GM18870 (cell line): ENCODE data around the gene AQP12B.

Source experiments
- ATAC-seq: cut with Tn5 transposase; IDR thresholded peaks from one replicate; pipeline ENCODE4 v1.9.1; 2021; ENCODE audit warnings: moderate library complexity; ENCODE audit not compliant: unreplicated experiment

Gene AQP12B

GRCh38 chr2:240650254-240650965 is 32.3 kb downstream of the AQP12B start:
- ATAC-seq: no peak

- ATAC-seq: no peak
Observed at GRCh38 chr2:240649331-240649730, 33.4 kb downstream of the AQP12B start.

DNA sequence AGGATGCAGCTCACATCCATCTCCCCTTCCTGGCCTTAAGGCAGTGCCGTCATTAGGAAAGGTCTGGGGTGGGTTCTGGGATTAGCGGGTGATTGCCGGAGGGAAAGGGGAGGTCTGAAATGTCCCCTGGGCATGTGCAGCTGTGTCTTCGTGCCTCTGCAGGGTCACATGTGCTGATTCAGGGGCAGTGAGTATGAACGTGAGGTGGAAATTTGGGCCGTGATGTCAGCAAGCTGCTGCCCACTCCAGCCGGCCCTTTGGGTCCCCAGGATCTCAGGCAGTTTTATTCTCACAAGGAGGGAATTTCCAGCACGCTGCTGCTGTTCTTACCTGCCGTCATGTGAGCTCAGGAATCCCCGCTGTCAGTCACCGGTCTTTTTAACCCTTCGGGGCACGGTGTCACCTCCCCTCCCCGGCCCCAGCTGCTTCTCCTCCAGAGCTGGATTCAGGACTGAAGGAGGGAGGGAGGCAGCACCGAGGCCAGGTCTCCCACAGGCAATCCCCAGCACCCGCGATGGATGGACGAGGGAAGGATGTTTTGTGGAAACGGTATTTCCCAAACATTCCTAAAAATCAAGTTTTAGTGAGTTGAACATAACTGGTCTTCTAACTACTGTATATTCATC is 33.9 kb downstream of the AQP12B start:
- no peak for ATAC-seq

DNA sequence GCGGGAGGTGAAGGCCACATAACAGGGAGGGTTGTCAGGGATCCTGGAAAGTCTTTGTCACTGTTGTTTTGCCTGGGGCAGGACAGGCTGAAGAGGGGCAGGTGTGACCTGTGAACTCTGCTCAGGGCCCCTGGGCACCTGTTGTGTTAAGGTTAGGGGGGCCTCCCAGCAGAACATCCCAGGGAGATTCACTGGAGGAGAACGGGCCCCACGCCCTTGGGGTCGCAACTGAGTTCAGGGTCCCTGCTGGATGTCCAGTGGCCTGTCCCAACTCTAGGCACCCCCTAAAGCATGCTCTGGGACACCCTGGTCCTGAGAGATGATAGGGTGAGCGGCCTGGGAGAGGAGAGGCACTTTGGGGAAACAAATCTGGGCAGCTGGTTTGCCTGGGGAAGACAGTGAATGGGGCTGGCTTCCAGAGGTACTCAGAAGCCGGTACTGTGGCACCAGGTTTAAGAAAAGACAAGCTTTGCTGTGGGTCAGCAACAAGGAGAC is 34.5 kb downstream of the AQP12B start:
- no peak for ATAC-seq

- no peak for ATAC-seq
Observed at GRCh38 chr2:240647503-240648154, 35.1 kb downstream of the AQP12B start.

DNA sequence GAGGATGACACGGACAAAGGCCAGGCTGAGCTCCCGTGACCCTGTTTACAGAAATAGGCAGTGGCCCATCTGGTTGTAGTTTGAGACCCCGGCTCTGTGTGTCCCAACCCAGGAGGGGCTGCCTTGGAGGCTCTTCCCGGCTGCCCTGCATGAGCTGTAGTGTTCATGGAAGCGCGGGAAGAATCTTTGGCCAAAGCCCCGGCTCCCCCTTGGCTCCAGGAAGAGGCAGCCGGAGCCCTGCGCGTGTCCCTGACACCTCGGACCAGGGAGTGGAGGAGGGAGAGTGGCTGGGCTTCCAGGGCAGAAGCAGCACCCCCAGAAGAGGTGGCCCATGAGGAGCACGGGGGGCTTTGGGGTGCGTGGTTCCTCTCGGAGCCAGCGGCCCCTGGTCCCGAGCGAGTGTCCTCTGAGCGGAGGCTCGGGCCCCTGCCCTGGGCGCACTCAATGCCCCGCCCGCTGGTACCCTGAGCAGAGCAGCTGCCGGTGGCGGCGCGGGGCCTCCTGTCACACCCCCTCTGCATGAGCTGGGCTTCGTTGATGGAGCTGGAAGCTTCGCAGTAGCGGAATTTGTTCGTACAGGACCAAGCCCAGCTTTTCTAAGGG is 35.7 kb downstream of the AQP12B start:
- no peak for ATAC-seq

GRCh38 chr2:240646176-240646899 is 36.3 kb downstream of the AQP12B start:
- ATAC-seq: no peak

DNA sequence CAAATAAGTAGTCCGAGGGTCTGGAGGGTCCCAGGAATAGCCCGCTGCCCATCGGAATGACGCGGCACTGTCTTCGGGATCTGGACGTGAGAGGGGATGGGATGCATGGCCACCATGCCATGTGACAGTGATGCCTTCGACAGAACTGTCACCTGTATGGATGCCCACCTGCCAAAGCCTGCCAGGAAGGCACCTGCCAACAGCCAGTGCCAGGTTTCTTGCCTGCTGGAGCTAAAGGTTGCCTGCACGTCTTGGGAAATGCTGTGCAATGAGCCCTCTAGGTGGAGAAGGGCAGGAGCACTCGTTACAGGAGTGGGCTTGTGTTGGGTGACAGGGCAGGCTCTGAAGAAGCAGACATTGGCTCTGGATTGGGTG is 36.9 kb downstream of the AQP12B start:
- no peak for ATAC-seq

DNA sequence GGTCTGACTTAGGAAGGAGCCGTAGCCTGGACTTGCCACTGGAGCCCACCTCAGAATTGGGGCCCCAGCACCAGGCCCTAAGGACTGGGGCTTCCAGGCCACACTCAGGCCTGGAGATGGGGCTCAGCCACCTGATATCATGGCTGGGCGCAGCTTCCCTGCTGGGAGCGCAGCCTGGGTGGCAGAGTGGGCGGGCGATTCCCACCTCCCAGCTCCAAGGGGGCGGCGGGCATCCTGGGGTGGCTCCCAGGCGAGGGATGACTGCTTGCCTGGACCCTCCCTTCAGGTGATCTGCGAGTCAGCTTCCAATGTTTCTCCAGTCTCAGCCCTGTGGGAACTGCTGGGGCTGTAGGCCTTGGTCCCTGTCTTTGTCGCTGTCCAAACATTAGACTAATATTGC is 37.3 kb downstream of the AQP12B start:
- no peak for ATAC-seq

DNA sequence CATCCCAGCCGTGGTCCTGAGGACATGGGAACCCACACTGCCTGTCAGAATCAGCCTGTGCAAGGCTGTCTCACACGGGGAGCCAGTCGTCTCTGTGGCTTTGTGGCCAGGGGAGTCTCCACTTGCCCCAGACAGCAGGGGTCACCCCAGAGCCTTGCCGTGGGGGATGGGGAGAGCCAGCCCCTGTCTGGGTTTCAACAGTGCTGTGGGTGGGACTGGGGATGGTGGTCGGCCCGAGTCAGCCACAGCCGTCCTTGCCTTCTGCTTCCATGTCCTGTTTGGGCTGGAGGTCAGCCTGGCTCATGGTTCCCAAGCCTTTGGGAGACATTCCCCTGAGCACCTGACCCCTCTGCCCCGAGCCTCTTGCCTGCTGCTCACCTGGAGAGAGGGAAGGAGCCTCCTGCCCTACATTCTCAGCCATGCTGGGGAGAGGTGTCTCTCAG is 37.8 kb downstream of the AQP12B start:
- no peak for ATAC-seq

GRCh38 chr2:240644171-240644651 is 38.5 kb downstream of the AQP12B start:
- no peak for ATAC-seq

DNA sequence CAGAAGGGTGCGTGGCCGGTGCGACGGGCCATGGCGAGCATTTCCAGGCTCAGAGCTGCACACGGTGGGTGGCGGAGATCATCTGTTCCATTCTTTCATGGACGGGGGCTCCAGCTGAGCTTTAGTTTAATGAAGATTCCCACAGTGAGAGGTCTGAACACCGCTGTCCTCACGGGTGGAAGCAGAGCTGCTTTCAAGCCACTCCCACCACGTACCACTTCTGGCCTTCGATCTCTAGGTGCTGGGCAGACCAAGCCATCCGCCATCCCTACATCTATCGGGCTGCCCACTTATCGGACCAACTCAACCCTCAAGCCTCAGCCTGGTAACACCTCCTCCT is 38.9 kb downstream of the AQP12B start:
- no peak for ATAC-seq

GRCh38 chr2:240643093-240643810 is 39.4 kb downstream of the AQP12B start:
- no peak for ATAC-seq

GRCh38 chr2:240642806-240643092 is 39.9 kb downstream of the AQP12B start:
- ATAC-seq: no peak

DNA sequence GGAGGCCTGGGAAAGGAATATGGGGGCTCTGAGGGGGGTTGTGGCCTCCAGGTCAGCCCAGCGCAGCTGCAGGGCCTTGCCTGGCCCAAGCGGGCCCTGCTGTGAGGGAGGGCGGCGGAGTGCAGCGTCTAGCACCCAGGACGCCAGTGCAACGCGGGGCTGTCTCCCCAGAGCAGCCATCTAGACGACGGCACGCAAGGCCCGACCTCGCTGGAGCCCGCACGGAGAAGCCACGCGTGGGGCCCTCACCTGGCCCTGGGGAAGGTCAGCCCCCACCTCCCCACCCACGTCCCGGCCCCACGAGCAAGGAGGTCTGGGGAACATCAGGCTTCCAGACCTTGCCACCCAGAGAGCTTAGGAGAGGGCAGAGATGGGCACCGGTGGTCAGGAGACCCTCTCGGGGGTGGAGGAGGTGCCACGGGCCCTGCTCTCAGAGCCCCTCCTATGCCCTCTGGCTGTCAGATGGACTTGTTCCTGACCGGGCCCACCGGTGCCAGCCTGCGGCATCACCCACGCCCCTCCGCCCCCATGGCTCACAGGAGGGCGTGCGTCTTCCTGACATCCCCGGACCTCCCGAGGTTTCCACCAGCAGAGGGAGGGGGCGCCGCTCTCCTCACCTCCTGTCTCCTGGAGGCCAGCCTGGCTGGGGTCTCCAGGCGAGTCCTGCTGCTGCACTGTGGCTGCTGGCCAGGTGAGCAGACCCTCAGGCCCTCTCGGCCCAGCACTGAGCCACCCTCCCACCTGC is 40.5 kb downstream of the AQP12B start:
- no peak for ATAC-seq

DNA sequence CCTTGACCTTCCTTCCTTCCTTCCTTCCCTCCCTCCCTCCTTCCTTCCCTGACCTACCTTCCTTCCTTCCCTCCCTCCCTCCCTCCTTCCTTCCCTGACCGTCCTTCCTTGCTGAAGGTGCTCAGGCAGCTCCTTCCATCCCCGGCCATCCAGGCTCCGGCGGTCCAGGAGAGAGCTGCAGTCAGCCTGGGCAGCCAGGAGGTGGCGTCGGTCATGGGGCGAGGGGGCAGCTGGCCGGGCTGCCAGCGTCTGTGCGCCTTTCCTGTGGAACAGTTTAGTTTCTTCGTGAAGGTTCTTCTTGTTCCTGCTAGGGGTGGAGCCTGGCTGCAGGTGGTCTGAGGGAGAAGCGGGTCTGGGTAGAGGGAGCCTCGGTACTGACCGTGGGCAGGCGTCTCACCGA is 41.7 kb downstream of the AQP12B start:
- no peak for ATAC-seq

DNA sequence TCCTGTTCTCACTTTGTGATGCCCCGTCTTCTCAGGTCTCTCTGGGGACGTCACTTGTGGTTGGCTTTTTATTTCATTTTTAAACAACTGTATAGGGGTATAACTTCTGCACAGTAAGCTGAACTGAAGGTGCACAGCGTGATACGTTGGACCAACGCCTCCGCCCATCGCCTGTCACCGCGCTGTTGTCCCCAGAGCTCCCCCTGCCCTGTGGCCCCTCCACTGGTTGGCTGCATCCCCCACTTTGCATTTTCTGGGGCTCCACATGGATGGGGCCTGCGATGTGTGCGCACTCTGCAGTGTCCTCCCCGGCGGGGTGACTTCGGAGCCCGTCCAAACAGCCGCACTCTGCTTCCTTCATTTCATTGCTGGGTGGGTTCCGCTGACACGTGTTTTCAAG is 43.1 kb downstream of the AQP12B start:
- ATAC-seq: no peak

GRCh38 chr2:240638512-240639160 is 44.0 kb downstream of the AQP12B start:
- ATAC-seq: no peak

GRCh38 chr2:240637901-240638345 is 44.8 kb downstream of the AQP12B start:
- ATAC-seq: no peak
